WTC11 (cell line): ENCODE data around the gene TCF7L1. TPM values are rescaled to one million over a fixed set of nuclear protein-coding genes. Genes with fewer than 3 reads are reported as not detected.

ENCODE experiments used
- ATAC-seq: fragments of 200-7000 bp; cut with Tn5 transposase; 2 replicates; pipeline ENCODE4 v1.10.0; 2021; ENCODE audit warnings: mild to moderate bottlenecking, moderate library complexity
- CTCF ChIA-PET: fragments of 300-600 bp; sonication (Branson Sonifier 250); formaldehyde crosslinking; loops from one replicate; lab custom pipeline; 2021; ENCODE audit warnings: antibody characterized with exemption; lab: Charles Lee
- POLR2A ChIA-PET: fragments of 350-600 bp; sonication (Branson Sonifier 250); formaldehyde crosslinking; loops from one replicate; lab custom pipeline; 2021; ENCODE audit warnings: antibody characterized with exemption; lab: Charles Lee
- DNase-seq: peaks from one replicate; pipeline ENCODE4 v3.0.0; 2021; ENCODE audit warnings: low spot score
- H3K27ac Mint-ChIP-seq: 2 replicates; pipeline ENCODE4 v1.8.0; 2021; ENCODE audit warnings: mixed read lengths
- H3K27me3 Mint-ChIP-seq: 2 replicates; pipeline ENCODE4 v1.8.0; 2021; ENCODE audit warnings: low read depth, mild to moderate bottlenecking, moderate library complexity, mixed read lengths
- H3K36me3 Mint-ChIP-seq: 2 replicates; pipeline ENCODE4 v1.8.0; 2021; ENCODE audit warnings: mixed read lengths
- H3K4me1 Mint-ChIP-seq: 2 replicates; pipeline ENCODE4 v1.8.0; 2022; ENCODE audit warnings: mixed read lengths
- H3K4me3 Mint-ChIP-seq: 2 replicates; pipeline ENCODE4 v1.8.0; 2021; ENCODE audit warnings: mild to moderate bottlenecking, moderate library complexity, mixed read lengths
- H3K9me3 Mint-ChIP-seq: 2 replicates; pipeline ENCODE4 v1.8.0; 2021; ENCODE audit warnings: mixed read lengths
- ESRRA ChIP-seq: sonication (generic); formaldehyde crosslinking; IDR thresholded peaks from 2 replicates; pipeline ENCODE4 v1.8.1; 2022; ENCODE audit warnings: mild to moderate bottlenecking, missing genetic modification reagents, borderline replicate concordance
- FOXJ3 ChIP-seq: sonication (generic); formaldehyde crosslinking; IDR thresholded peaks from 2 replicates; pipeline ENCODE4 v1.9.0; 2021; ENCODE audit warnings: missing genetic modification reagents, mild to moderate bottlenecking, borderline replicate concordance
- OVOL2 ChIP-seq: fragments of 250-450 bp; sonication (Bioruptor Pico); IDR thresholded peaks from 2 replicates; pipeline ENCODE4 v1.9.0; 2021; ENCODE audit warnings: mild to moderate bottlenecking, borderline replicate concordance
- ZNF121 ChIP-seq: sonication (generic); formaldehyde crosslinking; IDR thresholded peaks from 2 replicates; pipeline ENCODE4 v1.8.0; 2023; ENCODE audit warnings: missing genetic modification reagents
- ZNF232 ChIP-seq: sonication (generic); formaldehyde crosslinking; IDR thresholded peaks from 2 replicates; pipeline ENCODE4 v1.8.0; 2022; ENCODE audit warnings: mild to moderate bottlenecking, missing genetic modification reagents
- total RNA-seq: library from RNA; stranded (reverse); gene quantifications from 3 replicates; pipeline ENCODE4 v1.2.3, GENCODE V29; 2021
- TF ChIP-seq, protein P1 (sequence below): sonication (generic); formaldehyde crosslinking; IDR thresholded peaks from 2 replicates; pipeline ENCODE4 v1.8.0; 2023; ENCODE audit warnings: missing genetic modification reagents, mild to moderate bottlenecking, borderline replicate concordance
- TF ChIP-seq, protein P2 (sequence below): sonication (generic); formaldehyde crosslinking; IDR thresholded peaks from 2 replicates; pipeline ENCODE4 v1.8.1; 2022; ENCODE audit warnings: mild to moderate bottlenecking, missing genetic modification reagents, moderate library complexity, borderline replicate concordance
- TF ChIP-seq, protein P3 (sequence below): fragments of 250-450 bp; sonication (Bioruptor Pico); IDR thresholded peaks from 2 replicates; pipeline ENCODE4 v1.9.0; 2021; ENCODE audit warnings: mild to moderate bottlenecking
- TF ChIP-seq, protein P4 (sequence below): sonication (generic); formaldehyde crosslinking; IDR thresholded peaks from 2 replicates; pipeline ENCODE4 v1.8.1; 2023; ENCODE audit warnings: mild to moderate bottlenecking, missing genetic modification reagents
- TF ChIP-seq, protein P5 (sequence below): sonication (generic); formaldehyde crosslinking; IDR thresholded peaks from 2 replicates; pipeline ENCODE4 v1.8.1; 2022; ENCODE audit warnings: missing genetic modification reagents, borderline replicate concordance
- TF ChIP-seq, protein P6 (sequence below): fragments of 250-450 bp; sonication (Bioruptor Pico); conservative IDR thresholded peaks from 2 replicates; pipeline ENCODE4 v1.9.0; 2021; ENCODE audit warnings: mild to moderate bottlenecking
- TF ChIP-seq, protein P7 (sequence below): fragments of 250-450 bp; sonication (Bioruptor Pico); IDR thresholded peaks from 2 replicates; pipeline ENCODE4 v2.1.2; 2022; ENCODE audit warnings: mild to moderate bottlenecking, moderate library complexity
- TF ChIP-seq, protein P8 (sequence below): sonication (generic); formaldehyde crosslinking; IDR thresholded peaks from 2 replicates; pipeline ENCODE4 v1.8.0; 2022; ENCODE audit warnings: missing genetic modification reagents
- TF ChIP-seq, protein P9 (sequence below): sonication (generic); formaldehyde crosslinking; IDR thresholded peaks from 2 replicates; pipeline ENCODE4 v1.8.1; 2022; ENCODE audit warnings: mild to moderate bottlenecking, moderate library complexity, missing genetic modification reagents

TCF7L1 gene
- total RNA-seq, 1 experiment from 2014 or later, result 104 TPM

DNA sequence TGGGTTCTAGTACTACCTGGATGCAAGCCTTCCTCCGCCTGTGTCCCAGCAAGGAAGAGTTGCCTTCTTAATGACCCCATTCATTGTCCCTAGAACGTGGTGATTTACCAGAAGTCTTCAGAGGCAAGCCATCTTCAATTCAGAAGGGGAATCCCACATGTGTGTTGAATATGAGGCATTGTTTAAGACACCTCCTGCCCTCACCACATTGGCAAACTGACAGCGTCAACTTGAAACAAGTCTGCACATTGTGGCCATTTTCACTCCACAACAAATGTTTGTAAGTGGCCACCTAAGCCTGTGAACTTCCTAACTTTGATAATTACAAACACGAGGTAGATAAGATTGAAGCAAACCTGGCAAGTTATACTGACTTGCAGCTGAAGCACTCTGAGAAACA lies 83.7 kb downstream of the TCF7L1 start (continued):
- TF ChIP-seq, protein P1, sequence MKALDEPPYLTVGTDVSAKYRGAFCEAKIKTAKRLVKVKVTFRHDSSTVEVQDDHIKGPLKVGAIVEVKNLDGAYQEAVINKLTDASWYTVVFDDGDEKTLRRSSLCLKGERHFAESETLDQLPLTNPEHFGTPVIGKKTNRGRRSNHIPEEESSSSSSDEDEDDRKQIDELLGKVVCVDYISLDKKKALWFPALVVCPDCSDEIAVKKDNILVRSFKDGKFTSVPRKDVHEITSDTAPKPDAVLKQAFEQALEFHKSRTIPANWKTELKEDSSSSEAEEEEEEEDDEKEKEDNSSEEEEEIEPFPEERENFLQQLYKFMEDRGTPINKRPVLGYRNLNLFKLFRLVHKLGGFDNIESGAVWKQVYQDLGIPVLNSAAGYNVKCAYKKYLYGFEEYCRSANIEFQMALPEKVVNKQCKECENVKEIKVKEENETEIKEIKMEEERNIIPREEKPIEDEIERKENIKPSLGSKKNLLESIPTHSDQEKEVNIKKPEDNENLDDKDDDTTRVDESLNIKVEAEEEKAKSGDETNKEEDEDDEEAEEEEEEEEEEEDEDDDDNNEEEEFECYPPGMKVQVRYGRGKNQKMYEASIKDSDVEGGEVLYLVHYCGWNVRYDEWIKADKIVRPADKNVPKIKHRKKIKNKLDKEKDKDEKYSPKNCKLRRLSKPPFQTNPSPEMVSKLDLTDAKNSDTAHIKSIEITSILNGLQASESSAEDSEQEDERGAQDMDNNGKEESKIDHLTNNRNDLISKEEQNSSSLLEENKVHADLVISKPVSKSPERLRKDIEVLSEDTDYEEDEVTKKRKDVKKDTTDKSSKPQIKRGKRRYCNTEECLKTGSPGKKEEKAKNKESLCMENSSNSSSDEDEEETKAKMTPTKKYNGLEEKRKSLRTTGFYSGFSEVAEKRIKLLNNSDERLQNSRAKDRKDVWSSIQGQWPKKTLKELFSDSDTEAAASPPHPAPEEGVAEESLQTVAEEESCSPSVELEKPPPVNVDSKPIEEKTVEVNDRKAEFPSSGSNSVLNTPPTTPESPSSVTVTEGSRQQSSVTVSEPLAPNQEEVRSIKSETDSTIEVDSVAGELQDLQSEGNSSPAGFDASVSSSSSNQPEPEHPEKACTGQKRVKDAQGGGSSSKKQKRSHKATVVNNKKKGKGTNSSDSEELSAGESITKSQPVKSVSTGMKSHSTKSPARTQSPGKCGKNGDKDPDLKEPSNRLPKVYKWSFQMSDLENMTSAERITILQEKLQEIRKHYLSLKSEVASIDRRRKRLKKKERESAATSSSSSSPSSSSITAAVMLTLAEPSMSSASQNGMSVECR, result no peak
- TF ChIP-seq, protein P2, sequence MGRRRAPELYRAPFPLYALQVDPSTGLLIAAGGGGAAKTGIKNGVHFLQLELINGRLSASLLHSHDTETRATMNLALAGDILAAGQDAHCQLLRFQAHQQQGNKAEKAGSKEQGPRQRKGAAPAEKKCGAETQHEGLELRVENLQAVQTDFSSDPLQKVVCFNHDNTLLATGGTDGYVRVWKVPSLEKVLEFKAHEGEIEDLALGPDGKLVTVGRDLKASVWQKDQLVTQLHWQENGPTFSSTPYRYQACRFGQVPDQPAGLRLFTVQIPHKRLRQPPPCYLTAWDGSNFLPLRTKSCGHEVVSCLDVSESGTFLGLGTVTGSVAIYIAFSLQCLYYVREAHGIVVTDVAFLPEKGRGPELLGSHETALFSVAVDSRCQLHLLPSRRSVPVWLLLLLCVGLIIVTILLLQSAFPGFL (CRISPR knock-in tag), result no peak
- TF ChIP-seq, protein P3, sequence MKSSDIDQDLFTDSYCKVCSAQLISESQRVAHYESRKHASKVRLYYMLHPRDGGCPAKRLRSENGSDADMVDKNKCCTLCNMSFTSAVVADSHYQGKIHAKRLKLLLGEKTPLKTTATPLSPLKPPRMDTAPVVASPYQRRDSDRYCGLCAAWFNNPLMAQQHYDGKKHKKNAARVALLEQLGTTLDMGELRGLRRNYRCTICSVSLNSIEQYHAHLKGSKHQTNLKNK (CRISPR knock-in tag), result no peak
- TF ChIP-seq, protein P4, sequence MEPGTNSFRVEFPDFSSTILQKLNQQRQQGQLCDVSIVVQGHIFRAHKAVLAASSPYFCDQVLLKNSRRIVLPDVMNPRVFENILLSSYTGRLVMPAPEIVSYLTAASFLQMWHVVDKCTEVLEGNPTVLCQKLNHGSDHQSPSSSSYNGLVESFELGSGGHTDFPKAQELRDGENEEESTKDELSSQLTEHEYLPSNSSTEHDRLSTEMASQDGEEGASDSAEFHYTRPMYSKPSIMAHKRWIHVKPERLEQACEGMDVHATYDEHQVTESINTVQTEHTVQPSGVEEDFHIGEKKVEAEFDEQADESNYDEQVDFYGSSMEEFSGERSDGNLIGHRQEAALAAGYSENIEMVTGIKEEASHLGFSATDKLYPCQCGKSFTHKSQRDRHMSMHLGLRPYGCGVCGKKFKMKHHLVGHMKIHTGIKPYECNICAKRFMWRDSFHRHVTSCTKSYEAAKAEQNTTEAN (CRISPR knock-in tag), result no peak
- TF ChIP-seq, protein P5, sequence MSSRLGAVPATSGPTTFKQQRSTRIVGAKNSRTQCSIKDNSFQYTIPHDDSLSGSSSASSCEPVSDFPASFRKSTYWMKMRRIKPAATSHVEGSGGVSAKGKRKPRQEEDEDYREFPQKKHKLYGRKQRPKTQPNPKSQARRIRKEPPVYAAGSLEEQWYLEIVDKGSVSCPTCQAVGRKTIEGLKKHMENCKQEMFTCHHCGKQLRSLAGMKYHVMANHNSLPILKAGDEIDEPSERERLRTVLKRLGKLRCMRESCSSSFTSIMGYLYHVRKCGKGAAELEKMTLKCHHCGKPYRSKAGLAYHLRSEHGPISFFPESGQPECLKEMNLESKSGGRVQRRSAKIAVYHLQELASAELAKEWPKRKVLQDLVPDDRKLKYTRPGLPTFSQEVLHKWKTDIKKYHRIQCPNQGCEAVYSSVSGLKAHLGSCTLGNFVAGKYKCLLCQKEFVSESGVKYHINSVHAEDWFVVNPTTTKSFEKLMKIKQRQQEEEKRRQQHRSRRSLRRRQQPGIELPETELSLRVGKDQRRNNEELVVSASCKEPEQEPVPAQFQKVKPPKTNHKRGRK (CRISPR knock-in tag), result no peak
- TF ChIP-seq ESRRA (CRISPR knock-in tag), result no peak
- TF ChIP-seq FOXJ3 (CRISPR knock-in tag), result no peak
- TF ChIP-seq, protein P6, sequence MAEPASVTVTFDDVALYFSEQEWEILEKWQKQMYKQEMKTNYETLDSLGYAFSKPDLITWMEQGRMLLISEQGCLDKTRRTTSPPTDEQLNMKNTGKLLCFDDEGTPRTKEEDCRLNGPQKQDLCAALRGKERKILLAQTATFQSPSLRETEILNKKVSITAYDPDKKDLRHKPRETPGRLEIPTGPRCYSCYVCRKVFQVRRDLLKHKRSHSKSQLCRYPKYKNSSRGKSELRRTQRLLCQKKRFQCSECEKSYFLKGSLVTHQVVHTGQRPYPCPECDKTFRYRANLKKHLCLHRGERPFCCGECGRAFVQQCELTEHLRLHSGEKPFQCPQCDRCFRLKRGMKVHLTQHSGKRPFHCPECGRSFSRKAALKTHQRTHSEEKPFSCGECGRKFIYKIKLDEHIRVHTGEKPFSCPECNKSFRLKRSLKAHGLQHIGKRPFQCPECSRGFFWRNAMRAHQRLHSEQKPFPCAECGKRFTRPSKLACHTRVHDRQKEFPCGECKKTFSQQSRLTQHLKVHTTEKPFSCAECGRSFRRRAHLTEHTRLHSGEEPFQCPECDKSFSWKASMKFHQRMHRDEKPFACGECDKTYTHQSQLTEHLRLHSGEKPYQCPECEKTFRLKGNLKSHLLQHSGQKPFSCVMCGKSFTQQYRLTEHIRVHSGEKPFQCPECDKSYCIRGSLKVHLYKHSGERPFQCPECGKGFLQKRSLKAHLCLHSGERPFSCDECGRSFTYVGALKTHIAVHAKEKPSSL (CRISPR knock-in tag), result no peak
- TF ChIP-seq ZNF121, result no peak
- TF ChIP-seq, protein P7, sequence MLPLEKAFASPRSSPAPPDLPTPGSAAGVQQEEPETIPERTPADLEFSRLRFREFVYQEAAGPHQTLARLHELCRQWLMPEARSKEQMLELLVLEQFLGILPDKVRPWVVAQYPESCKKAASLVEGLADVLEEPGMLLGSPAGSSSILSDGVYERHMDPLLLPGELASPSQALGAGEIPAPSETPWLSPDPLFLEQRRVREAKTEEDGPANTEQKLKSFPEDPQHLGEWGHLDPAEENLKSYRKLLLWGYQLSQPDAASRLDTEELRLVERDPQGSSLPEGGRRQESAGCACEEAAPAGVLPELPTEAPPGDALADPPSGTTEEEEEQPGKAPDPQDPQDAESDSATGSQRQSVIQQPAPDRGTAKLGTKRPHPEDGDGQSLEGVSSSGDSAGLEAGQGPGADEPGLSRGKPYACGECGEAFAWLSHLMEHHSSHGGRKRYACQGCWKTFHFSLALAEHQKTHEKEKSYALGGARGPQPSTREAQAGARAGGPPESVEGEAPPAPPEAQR (CRISPR knock-in tag), result no peak
- TF ChIP-seq, all 79 proteins: peak for 0

DNA sequence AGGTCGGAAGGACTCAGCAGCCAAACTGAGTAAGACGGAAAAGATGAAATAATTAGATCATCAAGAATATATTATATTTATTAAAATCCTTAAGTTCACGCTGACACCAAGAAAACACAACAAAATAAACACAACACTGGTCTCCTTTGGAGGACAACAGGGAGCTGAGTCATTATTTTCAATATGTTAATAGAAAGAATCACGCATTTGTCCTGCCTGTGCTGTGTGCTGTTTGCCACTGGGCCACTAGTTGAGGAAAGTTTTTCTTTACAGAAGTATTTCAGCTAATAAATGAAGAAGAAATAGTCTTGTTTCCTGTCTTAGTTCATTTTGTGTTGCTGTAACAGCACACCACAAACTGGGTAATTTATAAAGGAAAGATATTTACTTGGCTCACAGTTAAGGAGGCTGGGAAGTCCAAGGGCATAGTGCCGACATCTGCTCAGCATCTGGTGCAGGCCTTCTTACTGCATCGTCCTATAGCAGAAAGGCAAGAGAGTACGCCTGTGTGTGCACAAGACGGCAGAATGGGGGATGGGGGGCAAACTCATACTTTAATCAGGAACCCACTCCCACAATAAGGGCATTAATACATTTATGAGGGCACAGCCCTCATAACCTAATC lies 88.0 kb downstream of the TCF7L1 start:
- Mint-ChIP-seq H3K4me1 (peaks cover 58% of the 10 kb centered on the region), H3K4me3 (no peak overlapping the region), H3K27ac (no peak overlapping the region; the same call in 1 of the 2 replicates), H3K36me3 (peaks cover 6% of the 10 kb centered on the region; the same call in 1 of the 2 replicates), H3K9me3 (no peaks in the 10 kb centered on the region), H3K27me3 (no peaks in the 10 kb centered on the region)
- POLR2A ChIA-PET, result no interaction called here
- CTCF ChIA-PET, result interaction anchor here (1.1 to 1.8 kb wide), 5 partner anchors 9 to 88 kb away, joined by 3 to 8 read pairs (median 4); partner anchors contain the start of gene TCF7L1
- peak; percentile 28 for ATAC-seq
- no peak for DNase-seq
- TF ChIP-seq ZNF232 (CRISPR knock-in tag), result no peak
- TF ChIP-seq, protein P8, sequence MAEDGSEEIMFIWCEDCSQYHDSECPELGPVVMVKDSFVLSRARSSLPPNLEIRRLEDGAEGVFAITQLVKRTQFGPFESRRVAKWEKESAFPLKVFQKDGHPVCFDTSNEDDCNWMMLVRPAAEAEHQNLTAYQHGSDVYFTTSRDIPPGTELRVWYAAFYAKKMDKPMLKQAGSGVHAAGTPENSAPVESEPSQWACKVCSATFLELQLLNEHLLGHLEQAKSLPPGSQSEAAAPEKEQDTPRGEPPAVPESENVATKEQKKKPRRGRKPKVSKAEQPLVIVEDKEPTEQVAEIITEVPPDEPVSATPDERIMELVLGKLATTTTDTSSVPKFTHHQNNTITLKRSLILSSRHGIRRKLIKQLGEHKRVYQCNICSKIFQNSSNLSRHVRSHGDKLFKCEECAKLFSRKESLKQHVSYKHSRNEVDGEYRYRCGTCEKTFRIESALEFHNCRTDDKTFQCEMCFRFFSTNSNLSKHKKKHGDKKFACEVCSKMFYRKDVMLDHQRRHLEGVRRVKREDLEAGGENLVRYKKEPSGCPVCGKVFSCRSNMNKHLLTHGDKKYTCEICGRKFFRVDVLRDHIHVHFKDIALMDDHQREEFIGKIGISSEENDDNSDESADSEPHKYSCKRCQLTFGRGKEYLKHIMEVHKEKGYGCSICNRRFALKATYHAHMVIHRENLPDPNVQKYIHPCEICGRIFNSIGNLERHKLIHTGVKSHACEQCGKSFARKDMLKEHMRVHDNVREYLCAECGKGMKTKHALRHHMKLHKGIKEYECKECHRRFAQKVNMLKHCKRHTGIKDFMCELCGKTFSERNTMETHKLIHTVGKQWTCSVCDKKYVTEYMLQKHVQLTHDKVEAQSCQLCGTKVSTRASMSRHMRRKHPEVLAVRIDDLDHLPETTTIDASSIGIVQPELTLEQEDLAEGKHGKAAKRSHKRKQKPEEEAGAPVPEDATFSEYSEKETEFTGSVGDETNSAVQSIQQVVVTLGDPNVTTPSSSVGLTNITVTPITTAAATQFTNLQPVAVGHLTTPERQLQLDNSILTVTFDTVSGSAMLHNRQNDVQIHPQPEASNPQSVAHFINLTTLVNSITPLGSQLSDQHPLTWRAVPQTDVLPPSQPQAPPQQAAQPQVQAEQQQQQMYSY (CRISPR knock-in tag), result no peak
- TF ChIP-seq OVOL2 (CRISPR knock-in tag), result no peak
- TF ChIP-seq, protein P9, sequence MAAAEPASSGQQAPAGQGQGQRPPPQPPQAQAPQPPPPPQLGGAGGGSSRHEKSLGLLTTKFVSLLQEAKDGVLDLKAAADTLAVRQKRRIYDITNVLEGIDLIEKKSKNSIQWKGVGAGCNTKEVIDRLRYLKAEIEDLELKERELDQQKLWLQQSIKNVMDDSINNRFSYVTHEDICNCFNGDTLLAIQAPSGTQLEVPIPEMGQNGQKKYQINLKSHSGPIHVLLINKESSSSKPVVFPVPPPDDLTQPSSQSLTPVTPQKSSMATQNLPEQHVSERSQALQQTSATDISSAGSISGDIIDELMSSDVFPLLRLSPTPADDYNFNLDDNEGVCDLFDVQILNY (CRISPR knock-in tag), result no peak
